Limb (tissue), 2 donors: ENCODE data around the gene BLVRB.

Experiments
- DNase-seq, 2 donors: peaks; one replicate each; pipeline ENCODE4 v3.0.0-alpha.2; 2016; ENCODE audit errors: extremely low spot score in 2 of 2

Gene BLVRB

DNA sequence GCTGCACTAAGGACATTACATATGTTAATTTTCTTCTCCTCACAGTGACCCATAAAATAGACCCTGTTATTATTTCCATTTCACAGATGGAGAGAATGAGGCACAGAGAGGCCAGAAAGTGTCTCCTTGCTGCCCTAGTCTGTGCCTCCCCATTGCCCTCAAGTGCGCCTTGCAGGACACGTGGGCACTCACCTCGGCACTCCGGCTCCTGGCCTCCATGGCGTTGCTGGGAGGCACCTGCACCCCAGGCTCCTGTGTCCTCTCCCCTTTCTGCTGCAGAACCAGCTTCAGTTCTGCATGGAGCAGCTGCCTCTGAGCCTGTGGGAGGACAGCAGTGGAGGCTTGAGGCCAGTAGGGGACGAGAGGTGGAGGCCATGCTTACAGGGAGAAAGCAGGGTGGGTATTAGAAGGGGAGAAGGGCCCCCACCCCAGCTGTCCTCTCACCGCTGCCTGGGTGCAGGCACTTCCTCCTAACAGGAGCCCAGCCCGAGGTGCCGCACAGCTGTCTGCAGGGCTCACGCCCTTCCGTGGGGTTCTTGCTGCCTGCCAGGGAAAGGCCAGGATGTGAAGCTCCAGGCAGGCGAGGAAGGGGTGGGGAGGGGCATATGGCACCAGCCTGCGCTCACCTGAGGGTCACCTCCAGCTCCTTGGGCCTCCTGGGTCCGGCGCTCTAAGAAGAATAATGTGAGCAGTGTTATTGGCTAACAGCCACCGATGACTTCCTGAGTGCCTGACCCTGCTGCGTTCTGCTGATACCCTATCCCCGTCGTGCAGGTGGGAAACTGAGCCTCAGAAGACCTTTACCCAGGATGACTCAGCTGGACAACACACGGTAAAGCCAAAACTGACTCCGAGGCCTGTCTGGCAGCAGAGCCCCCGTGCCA, 57.6 kb downstream of the BLVRB start:
- no peak for DNase-seq

DNA sequence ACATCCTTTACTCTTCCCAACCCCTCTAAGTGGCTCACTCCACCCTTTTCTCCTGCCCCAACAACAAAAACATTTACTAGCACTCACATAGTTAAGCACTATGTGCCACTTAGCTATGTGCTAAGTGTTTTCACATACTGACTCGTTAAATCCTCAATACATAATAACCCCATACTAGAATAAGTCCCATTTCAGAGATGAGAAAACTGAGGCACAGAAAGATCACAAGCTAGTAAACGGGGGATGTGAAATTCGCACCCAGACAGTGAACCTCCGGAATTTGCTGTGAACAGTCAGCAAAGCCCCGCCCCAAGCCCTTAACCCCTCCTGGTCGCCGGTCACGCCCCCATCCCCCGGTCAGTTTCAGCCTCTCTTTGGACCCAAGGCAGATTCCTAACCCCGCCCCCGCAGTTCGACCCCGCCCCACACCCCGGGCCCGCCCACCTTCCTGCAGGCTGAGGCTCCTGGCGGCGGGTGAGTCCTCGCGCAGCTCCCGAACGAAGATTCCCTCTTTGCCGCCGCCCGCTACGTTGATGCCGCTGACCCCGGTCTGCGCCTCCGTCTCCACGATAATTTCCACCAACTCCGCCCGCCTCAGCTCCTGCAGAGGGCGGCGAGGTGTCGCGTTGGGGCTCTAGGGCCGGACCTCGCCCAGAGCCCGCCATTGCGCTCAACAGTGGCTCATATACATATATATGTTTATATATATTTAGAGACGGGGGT, 62.1 kb downstream of the BLVRB start:
- peak; percentile 71 to 93 for DNase-seq

DNA sequence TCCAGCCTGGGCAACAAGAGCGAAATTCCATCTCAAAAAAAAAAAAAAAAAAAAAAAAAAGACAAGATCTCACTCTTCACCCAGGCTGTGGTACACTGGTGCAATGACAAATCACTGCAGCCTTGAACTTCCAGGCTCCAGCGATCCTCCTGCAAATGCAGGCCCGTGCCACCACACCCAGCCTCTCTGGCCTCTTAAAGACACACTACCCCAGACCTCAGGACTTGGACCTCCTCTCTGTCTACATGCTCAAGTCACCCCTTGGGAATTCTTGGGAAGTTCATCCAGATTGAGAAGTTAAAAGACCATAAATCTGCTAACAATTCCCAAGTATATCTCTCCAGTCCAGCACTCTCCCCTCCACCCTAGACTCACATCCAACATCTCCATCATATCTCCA, 65.0 kb downstream of the BLVRB start:
- no peak for DNase-seq

DNA sequence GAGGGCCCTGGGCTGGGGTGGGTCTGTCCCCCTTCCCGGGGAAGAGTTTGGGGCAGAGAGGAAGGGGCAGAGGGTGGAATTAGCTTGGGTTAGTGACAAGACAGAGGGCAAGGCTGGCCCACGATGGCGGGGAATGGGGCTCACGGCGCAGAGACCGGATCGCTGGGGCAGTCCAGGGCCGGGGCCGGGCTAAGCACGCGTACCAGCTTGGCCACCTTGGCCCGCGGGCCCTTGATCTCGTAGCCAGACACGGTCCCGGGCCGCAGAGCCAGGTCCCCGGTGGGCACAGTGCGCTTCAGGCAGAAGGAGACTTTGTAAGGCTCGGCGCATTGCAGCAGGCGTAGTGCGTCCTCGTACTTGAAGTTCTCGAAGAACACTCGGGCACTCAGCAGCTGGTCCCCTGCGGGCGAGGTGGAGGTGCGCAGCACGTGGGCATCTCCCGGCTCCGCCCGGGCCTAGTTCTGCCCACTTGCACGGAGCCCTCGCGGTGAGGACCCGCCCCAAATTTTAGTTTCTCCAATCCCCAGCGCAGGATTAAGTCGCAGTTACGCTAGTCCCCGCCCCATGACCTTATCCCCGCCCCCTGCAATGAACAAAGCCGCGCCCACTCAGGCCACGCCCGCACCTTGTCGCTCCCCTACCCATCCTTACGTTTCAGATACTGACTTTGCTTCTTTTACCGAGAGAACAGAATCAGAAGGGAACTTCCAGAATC, 67.0 kb downstream of the BLVRB start:
- DNase-seq = peak; percentile 43 to 72
